Activated CD4-positive, alpha-beta T cell treated with anti-CD3 and anti-CD28 coated beads, Interleukin-2, amount 50 U/mL, for 1 hour (primary cell): Measurements from ENCODE around the gene NRL.

ENCODE experiments used
- DNase-seq: peaks from one replicate; pipeline ENCODE4 v3.0.0-alpha.2; 2020

Gene NRL

DNA sequence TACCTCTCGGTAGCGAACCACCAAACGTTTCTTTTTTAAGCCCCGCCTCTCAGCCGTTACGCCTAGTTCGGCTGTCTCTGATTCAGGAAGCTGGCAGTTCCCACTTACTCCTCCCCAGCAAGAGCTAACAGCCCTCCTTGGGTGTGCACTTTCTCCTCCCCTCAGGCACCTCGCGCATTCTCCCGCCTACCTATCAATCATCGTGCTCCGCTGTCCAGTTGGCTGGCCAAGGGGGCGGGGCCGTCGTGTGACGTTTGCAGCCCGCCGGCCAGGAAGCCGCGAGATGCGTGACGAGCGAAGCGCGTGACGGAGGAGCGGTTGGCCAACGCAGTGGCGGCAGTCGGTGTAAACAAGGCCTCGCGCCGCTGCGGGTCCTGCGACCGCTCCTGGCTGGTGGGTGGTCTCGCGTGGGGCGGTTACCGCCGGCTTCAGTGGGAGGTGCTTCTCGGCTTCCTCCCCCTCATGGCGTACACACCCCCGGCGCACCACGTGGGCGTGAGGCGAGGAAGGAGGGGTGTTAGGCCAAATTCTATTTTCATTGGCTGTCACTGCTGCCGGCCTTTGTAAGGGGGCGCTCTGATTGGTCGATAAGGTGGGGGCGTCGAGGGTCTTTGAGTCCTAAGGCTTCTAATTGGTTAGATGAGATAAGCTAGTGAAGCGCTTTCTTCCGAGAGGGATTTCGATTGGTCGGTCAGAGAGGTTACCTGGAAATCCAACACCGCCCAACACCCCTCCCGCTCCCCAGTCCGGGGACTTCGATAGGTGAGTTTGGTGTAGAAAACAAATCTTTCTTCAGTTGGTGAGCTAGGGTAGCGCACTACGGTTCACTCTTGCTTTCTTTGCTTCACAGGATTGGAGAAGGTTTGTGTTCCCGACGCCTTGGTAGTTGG lies at the start of gene NRL, which contains the start of gene DCAF11:
Gene NRL (minus strand): TSS at position 418 of the 890 bp plus-strand sequence. CDS start 32,101 bp downstream, outside the sequence.
Gene DCAF11 (plus strand): TSS at position 246 of the 890 bp plus-strand sequence. CDS start 818 bp downstream, outside the sequence.
- peak; percentile 98 for DNase-seq

GRCh38 chr14:24162093-24162492 lies 47.3 kb upstream of the NRL start:
- no peak for DNase-seq

- peak; percentile 98 for DNase-seq
Observed at GRCh38 chr14:24160850-24161804, 46.4 kb upstream of the NRL start, which contains the start of gene IRF9. TSS of gene IRF9 (plus strand) at chr14:24161265. CDS start at chr14:24162145, 880 bp downstream.

DNA sequence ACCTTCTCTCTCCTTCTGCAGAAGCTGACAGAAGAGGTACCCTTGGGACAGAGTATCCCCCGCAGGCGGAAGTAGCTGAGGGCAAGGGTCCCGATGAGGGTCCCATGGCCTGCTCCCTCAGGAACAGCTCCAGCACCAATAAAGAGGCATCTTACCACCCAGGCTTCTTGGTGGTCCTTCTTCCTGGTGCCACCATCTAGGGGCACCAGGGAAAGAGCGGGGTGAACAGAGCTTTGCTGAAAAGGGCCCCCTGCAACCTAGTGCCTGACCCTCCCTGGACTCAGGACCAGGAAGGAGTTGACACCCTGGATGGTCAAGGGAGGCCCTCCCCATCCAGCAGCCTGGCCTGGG lies 45.7 kb upstream of the NRL start:
- DNase-seq: no peak

- DNase-seq: no peak
Observed at GRCh38 chr14:24159777-24160498, 45.2 kb upstream of the NRL start.

DNA sequence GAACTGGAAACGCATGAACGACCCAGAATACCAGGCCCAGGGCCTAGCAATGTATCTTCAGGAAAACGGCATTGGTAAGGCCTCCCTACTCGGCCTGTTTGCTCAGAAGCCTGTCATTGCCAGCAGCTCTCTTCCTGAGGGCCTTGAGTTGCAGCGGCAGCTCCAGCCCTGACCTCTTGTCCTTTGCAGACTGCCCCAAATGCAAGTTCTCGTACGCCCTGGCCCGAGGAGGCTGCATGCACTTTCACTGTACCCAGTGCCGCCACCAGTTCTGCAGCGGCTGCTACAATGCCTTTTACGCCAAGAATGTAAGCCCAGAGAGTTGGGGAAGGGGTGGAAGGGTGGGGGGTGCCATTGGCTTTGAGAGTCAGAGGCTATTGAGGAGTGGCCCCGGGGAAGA lies 42.6 kb upstream of the NRL start:
- DNase-seq: no peak

GRCh38 chr14:24156840-24157239 lies 42.1 kb upstream of the NRL start:
- no peak for DNase-seq

- DNase-seq: no peak
Observed at GRCh38 chr14:24155100-24155499, 40.4 kb upstream of the NRL start.

DNA sequence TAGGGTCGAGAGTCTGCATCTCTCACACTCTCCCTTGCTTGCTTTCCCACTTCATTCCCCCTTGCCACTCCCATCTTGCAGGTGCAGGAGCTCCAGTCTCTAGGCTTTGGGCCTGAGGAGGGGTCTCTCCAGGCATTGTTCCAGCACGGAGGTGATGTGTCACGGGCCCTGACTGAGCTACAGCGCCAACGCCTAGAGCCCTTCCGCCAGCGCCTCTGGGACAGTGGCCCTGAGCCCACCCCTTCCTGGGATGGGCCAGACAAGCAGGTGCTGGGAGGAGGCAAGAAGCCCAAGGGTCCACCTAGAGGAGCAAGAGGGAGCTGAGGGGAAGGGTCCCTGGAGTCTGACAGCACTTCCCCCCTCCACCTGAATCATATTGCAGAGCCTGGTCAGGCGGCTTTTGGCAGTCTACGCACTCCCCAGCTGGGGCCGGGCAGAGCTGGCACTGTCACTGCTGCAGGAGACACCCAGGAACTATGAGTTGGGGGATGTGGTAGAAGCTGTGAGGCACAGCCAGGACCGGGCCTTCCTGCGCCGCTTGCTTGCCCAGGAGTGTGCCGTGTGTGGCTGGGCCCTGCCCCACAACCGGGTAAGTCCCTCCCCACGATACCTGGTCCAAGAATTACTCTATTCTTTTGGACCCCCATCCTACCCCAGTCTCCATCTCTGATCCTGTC lies 36.8 kb upstream of the NRL start:
- no peak for DNase-seq

GRCh38 chr14:24150993-24151392 lies 36.2 kb upstream of the NRL start:
- DNase-seq: no peak

DNA sequence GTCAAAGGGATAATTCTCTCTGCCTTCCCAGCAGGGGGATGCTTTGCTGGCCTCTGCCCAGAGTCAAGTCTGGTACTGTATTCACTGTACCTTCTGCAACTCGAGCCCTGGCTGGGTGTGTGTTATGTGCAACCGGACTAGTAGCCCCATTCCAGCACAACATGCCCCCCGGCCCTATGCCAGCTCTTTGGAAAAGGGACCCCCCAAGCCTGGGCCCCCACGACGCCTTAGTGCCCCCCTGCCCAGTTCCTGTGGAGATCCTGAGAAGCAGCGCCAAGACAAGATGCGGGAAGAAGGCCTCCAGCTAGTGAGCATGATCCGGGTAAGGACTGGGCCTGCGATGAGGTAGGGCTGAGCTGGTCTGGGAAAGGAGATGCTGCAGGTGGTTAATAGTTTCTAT lies 35.8 kb upstream of the NRL start:
- no peak for DNase-seq

GRCh38 chr14:24150061-24150460 lies 35.3 kb upstream of the NRL start:
- no peak for DNase-seq

- DNase-seq: no peak
Observed at GRCh38 chr14:24149302-24149969, 34.7 kb upstream of the NRL start.

DNA sequence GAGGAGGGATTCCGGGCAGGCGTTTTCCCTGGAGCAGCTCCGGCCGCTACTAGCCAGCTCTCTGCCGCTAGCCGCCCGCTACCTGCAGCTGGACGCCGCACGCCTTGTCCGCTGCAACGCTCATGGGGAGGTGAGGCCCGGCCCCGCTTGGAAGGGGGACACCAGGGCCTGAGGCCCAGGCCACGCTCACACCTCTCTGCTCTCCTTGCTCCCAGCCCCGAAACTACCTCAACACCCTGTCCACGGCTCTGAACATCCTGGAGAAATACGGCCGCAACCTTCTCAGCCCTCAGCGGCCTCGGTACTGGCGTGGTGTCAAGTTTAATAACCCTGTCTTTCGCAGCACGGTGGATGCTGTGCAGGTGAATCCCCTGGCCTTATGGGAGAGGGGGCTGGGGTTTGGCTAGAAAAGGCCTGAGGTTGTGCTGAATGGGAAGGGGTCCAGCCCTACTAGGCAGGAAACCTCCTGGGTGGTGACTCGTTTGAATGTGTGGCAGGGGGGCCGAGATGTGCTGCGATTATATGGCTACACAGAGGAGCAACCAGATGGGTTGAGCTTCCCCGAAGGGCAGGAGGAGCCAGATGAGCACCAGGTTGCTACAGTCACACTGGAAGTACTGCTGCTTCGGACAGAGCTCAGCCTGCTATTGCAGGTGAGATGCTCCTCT lies 33.1 kb upstream of the NRL start:
- DNase-seq: no peak

GRCh38 chr14:24146978-24147760 lies 32.4 kb upstream of the NRL start, which contains the start of gene RNF31:
TSS of gene RNF31 (plus strand) at chr14:24147498. CDS start at chr14:24147699, 201 bp downstream.
- peak; percentile 97 for DNase-seq

- peak; percentile 75 for DNase-seq
Observed at GRCh38 chr14:24146453-24146977, 31.8 kb upstream of the NRL start, which contains the start of gene PSME2. TSS of gene PSME2 (minus strand) at chr14:24146610. CDS start at chr14:24146581, 29 bp downstream.

GRCh38 chr14:24145690-24146452 lies 31.1 kb upstream of the NRL start:
- no peak for DNase-seq

- DNase-seq: no peak
Observed at GRCh38 chr14:24145219-24145618, 30.5 kb upstream of the NRL start.

GRCh38 chr14:24144451-24144850 lies 29.7 kb upstream of the NRL start:
- no peak for DNase-seq
